Measurements from ENCODE around the gene KLHL2.

DNA sequence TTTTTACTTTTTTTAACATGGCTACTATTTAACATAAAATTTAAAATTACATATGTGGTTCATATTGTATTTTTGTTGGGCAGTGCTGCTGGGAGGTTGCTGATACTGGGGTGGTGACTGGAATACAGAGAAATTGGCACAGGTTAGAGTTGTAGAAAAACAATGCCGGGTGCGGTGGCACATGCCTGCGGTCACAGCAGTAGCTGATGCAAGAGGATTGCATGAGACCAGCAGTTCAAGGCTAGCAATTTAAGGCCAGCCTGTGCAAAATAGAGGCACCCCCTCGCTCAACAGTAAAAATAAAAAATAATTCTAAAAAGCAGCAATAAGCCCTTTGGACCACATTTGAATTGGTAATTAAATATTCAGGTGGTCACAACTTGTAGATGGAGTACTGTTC, 159.7 kb downstream of the KLHL2 start:
- no peak for TF ChIP-seq GATA3 (IDR thresholded peaks at IDR 0.05; ENCODE audit: low read depth, low read length)
- no peak for TF ChIP-seq GATA2 (IDR thresholded peaks at IDR 0.05; ENCODE audit: low read depth, low read length)
